Measurements from ENCODE around the gene AGRN. TPM values are rescaled to one million over a fixed set of nuclear protein-coding genes. Genes with fewer than 3 reads are reported as not detected.

The AGRN gene
- total and polyA plus RNA-seq, 2 of the 4 experiments (the other 2 are of a cell fraction) = 8.1 to 115 TPM

- TF ChIP-seq, protein P1, sequence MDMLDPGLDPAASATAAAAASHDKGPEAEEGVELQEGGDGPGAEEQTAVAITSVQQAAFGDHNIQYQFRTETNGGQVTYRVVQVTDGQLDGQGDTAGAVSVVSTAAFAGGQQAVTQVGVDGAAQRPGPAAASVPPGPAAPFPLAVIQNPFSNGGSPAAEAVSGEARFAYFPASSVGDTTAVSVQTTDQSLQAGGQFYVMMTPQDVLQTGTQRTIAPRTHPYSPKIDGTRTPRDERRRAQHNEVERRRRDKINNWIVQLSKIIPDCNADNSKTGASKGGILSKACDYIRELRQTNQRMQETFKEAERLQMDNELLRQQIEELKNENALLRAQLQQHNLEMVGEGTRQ (IDR thresholded peaks at IDR 0.05; ENCODE audit: low read depth, low read length) = no peak
These were observed 42.6 kb downstream of the AGRN start (continued) for GRCh38 chr1:1062348-1063163.

DNA sequence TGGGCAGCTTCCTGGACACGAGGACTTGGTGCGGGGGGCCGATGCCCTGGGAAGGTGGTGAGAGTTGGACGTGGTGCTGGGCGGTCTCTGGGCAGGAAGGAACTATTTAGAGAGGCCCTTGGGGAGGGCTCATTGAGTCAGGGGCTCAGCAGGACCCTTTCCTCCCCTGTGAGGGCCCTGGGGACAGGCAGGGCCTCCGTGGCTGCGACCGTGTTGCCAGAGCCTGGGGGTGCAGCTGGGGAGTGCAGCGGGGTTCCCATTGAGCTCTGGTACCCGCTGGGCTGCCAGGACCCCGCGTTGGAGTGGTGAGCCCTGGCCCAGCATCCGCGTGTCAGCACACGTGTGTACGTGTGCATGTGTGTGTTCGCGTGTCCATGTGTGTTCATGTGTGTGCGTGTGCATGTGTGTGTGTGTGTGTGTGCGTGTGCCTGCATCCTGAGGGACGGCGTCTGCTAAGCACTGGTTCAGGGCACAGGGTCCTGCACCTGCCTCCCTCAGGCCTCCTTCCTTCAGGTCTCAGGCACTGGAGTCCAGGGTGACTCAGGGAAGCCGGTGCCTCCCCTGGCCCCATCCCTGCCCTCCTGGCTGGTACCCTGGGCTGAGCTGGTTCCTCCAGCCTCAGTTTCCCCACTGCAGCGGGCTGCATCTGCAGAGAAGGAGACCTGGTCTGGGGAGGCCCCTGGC is 43.5 kb downstream of the AGRN start:
- Histone ChIP-seq H2BK15ac (ENCODE audit: low read depth, low read length) (peak overlapping the region; percentile 52; the same call in 1 of the 3 replicates), H4K91ac (ENCODE audit: insufficient read depth, low read depth, low read length) (no peak overlapping the region), H4K5ac (ENCODE audit: low read depth, low read length) (no peak overlapping the region), H2AK9ac (replicated peaks; ENCODE audit: low read depth, low read length, poor library complexity) (peak overlapping the region; percentile 96), H3K9me3 (ENCODE audit: control insufficient read depth, insufficient read depth, low read length) (no peaks in the 10 kb centered on the region), H3K4me3 (ENCODE audit: insufficient read depth, low read depth, low read length) (no peak overlapping the region), H4K8ac (ENCODE audit: low read depth in 2 of 2, low read length in 2 of 2) (peak overlapping the region in 1 of 2 experiments; percentile 69; a peak in 1 of 4 replicates), H3K4me1 (ENCODE audit: control insufficient read depth, insufficient read depth, low read length) (peaks cover 15% of the 10 kb centered on the region), H4K20me1 (ENCODE audit: insufficient read depth, low read length) (no peaks in the 10 kb centered on the region), H3K79me1 (ENCODE audit: low read depth in 1 of 2, low read length in 2 of 2) (0 out of 4 replicates have a peak, but pooled peaks cover 0 to 4% of the 10 kb centered on the region in 2 experiments), H3K23ac (ENCODE audit: low read depth, low read length) (no peak overlapping the region), H3K4me2 (ENCODE audit: low read depth, low read length) (no peak overlapping the region), H3K27ac (ENCODE audit: insufficient read depth, low read length) (no peak overlapping the region; the same call in 1 of the 2 replicates), H3K9me1 (ENCODE audit: insufficient read depth, low read length) (0 out of 2 replicates have a peak, but pooled peaks cover 4% of the 10 kb centered on the region), H3K4ac (ENCODE audit: low read depth, low read length) (peak overlapping the region; percentile 67), H3K27me3 (ENCODE audit: control insufficient read depth, insufficient read depth, low read length) (peaks cover 4% of the 10 kb centered on the region; the same call in 1 of the 2 replicates), H3K36me3 (ENCODE audit: control insufficient read depth, insufficient read depth, low read length) (no peaks in the 10 kb centered on the region), H3K14ac (replicated peaks; ENCODE audit: low read depth, low read length) (no peak overlapping the region; the same call in 1 of the 2 replicates), H2BK120ac (ENCODE audit: low read depth, low read length) (peak overlapping the region; percentile 26; the same call in 1 of the 2 replicates), H2AFZ (replicated peaks; ENCODE audit: low read length, poor library complexity) (peak overlapping the region; percentile 87), H2BK20ac (ENCODE audit: low read depth, low read length) (0 out of 2 replicates have a peak overlapping the region, but pooled peaks have one; percentile 61), H2BK5ac (ENCODE audit: low read depth, low read length, poor library complexity, severe bottlenecking) (peak overlapping the region; percentile 35), H3K9ac (ENCODE audit: low read depth, low read length) (no peak overlapping the region), H2AK5ac (ENCODE audit: low read depth, low read length) (peak overlapping the region; percentile 100), H3K18ac (ENCODE audit: low read depth, low read length) (no peak overlapping the region), H3K56ac (ENCODE audit: extremely low read depth, insufficient read depth, low read length) (no peak overlapping the region)
- WGBS, 2 experiments (ENCODE audit: extremely low coverage in 2 of 2, insufficient read length in 1 of 2) = 81% methylated on average over 7 of the region's 24 CpGs; no CpG with 5 or more reads in 1 of the 2 experiments
- ATAC-seq (ENCODE audit: low read depth) = no peak
- in situ Hi-C loops (cut with MboI; ENCODE audit: low sequenced_read_pairs) = no loop called here
- ChIA-PET CTCF (interaction anchor here (2.3 kb wide), 1 partner anchor 79 kb away, joined by 9 read pairs; no protein-coding TSS in a partner anchor), POLR2A (ENCODE audit: unreplicated experiment) (no interaction called here)
- dilution Hi-C loops (cut with HindIII; ENCODE audit: low sequenced_read_pairs, unreplicated experiment) = no loop called here
- no peak for DNase-seq
- intact Hi-C loops (cut with micrococcal nuclease) = loop anchor here (1.0 kb wide), 1 partner anchor 79 kb away; no protein-coding TSS in a partner anchor
- no TSS peak for BruUV-seq (replicated peaks)
- no peak for TF ChIP-seq RCOR1 (IDR thresholded peaks at IDR 0.05; ENCODE audit: insufficient replicate concordance, low read length)
- TF ChIP-seq MXI1 (IDR thresholded peaks at IDR 0.05; ENCODE audit: borderline replicate concordance, low read depth, low read length) = no peak
- TF ChIP-seq RFX5 (IDR thresholded peaks at IDR 0.05; ENCODE audit: low read depth, low read length) = no peak

Data from IMR-90 (cell line).